GM20431 (cell line): ENCODE data around the gene TM9SF1.

Experiments
- in situ Hi-C: fragments of 300-500 bp; cut with MseI, MboI; formaldehyde crosslinking; loops from one replicate; pipeline ENCODE4 v1.15.0; 2020; ENCODE audit warnings: low sequenced_read_pairs; ENCODE audit not compliant: unreplicated experiment

TM9SF1 gene, protein sequence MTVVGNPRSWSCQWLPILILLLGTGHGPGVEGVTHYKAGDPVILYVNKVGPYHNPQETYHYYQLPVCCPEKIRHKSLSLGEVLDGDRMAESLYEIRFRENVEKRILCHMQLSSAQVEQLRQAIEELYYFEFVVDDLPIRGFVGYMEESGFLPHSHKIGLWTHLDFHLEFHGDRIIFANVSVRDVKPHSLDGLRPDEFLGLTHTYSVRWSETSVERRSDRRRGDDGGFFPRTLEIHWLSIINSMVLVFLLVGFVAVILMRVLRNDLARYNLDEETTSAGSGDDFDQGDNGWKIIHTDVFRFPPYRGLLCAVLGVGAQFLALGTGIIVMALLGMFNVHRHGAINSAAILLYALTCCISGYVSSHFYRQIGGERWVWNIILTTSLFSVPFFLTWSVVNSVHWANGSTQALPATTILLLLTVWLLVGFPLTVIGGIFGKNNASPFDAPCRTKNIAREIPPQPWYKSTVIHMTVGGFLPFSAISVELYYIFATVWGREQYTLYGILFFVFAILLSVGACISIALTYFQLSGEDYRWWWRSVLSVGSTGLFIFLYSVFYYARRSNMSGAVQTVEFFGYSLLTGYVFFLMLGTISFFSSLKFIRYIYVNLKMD

DNA sequence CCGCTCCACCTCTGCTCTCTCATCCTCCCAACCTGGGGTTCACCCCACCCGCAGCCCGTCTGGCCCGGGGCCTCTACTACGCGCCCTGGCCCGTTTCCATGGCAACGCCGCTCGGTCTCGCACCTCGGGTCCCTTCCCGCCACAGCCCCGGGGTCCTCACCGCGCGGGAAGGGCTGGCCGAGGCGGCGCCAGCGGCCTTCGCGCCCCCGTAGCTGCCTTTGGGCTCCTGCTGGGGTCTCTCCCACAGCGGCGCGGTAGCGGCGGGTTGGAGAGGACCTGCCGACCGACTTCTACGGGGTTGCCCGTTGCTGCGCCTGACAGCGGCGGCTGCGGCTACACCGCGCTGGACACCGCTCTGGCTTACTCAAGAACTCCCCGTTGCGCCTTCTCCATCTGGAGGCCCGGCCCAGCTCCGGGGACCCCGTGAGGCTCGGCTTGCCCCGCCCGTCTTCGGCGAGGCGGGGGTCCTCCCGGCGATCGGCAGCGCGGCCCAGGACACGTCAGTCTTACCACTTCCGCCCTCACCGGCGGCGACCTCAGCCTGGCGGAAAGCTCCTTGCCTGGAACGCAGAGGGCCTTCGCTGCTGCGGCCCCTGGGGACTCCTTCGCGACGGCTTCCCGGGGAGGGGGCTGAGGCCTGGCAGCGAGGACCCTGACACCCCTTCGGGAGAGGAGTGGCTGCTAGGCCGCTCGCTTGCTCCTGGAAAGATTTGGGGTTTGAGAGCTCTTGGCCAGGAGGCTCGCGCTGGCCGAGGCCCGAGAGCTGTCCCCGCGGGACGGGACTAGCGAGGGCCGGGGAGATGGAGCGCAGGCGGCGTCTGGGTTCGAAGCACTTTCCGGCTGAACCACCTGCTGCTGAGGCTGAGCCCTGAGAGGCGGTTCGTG lies at the start of gene TM9SF1:
TSS of gene TM9SF1 (minus strand) at position 256 of the 885 bp plus-strand sequence. CDS start 422 bp downstream, outside the sequence.
- in situ Hi-C loops = no loop called here

DNA sequence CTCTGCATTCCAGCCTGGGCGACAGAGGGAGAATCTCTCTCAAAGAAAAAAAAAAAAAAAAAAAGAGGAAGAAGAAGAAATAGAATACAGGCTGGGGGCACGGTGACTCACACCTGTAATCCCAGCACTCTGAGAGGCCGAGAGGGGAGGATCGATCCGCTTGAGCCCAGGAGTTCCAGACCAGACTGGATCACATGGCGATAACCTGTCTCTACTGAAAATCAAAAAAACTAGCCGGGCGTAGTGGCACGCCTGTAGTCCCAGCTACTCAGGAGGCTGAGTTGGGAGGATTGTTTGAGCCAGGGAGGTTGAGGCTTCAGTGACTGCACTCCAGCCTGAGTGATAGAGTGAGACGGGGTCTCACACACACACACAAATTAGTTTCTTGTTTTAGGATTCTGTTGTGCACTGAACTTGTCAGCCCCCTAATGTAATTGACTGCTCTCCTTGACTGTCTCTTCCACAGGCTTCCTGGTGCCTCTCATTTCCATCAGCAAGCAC lies 48.1 kb upstream of the TM9SF1 start:
- in situ Hi-C loops = no loop called here

DNA sequence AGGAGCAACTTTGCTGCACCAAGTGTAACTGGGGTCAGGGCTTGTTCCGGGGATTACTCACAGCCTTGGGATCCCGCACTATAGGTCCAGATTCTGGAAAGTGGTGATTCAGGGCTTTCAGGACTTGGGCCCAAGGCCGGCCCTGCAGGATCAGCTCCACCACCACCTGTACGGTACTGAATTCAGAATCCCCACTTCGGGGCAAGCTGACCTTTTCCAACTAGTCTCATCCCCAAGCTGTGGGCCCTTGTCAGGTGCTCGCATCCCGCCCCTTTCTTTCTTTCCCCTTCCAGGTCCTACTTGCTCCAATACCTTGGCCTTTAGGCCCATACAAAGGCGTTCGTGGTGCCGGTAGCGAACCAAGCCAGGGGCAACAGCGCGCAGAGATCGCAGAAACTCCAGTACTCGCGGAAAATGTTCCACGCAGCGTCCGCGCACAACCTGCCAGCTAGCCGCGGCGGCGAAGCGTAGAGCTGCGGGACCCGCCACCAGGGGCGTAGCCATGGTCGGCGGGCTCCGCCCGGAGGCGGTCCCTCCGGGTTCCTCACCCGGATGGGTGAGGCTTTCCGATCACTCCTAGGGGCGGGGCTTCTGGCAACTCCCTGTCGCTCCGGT lies 46.7 kb upstream of the TM9SF1 start:
- in situ Hi-C loops = no loop called here

DNA sequence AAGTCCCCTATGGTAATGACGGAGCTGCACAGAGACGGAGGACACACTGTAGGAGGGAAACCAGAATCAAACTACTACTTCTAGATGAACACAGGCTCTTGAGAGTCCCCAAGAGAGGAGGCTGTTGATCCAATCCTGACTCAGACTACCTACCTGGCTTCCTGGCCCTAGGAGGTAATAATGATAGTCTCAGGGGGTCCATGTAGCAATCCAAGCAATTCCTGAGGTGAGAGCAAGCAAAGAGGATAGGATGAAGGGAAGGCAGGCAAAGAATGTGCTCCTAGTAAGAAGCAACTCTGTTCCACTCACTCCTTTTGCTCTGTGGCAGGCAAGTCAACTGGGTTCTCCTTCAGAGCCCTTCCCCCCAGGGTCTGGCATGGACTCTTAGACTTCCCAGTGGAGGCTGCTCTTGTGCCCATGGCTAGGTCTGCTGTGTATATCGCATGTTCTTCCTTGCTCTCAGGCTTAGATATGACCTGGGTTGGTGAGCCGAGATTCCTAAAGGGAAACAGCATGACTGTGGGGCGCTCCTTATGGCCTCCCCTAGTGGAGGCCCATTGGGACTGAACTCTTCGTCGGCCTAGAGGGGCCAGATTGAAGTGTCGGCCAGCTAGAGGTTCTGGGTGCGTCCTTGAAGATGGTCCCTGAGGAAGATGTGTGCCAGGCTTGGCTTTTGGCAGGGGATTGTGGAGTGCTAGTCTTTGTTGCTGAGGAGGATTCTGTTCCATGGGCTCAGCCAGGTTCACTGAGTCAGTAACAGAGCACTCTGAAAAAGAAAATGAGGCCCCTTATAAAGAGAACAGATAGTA lies 45.1 kb upstream of the TM9SF1 start:
- in situ Hi-C loops = no loop called here

DNA sequence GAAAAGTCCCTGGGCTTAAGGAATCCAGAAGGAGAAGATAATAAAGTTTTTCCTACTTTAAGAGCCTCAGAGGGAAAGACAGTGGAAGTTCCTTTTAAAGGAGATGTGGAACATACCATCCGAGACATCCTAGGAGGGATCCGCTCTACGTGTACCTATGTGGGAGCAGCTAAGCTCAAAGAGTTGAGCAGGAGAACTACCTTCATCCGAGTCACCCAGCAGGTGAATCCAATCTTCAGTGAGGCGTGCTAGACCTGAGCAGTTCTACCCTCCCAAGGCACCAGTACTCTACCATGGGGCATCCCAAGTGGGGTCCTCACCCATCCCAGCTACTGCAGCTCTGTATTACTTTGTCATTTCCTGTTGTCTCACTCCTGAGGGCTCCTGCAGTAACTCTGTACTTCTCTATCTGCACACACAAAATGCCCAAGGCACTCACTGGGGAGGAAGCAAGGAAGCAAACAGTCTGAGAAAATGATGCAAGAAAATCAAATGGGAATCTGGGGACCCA lies 43.3 kb upstream of the TM9SF1 start:
- in situ Hi-C loops = no loop called here

DNA sequence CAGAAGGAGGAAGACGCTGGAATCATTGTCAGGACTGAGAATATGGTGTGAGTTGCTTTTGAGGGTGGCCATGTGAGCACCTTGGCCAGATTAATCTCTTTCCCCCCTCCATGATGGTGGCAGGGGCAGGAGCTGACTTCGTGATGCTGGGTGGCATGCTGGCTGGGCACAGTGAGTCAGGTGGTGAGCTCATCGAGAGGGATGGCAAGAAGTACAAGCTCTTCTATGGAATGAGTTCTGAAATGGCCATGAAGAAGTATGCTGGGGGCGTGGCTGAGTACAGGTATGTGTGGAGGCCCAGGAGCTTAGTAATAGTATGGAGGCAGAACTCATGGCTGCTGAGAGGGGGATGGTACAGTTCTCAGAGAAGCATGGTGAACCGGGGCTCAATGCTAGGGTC lies 42.9 kb upstream of the TM9SF1 start:
- in situ Hi-C loops = no loop called here

DNA sequence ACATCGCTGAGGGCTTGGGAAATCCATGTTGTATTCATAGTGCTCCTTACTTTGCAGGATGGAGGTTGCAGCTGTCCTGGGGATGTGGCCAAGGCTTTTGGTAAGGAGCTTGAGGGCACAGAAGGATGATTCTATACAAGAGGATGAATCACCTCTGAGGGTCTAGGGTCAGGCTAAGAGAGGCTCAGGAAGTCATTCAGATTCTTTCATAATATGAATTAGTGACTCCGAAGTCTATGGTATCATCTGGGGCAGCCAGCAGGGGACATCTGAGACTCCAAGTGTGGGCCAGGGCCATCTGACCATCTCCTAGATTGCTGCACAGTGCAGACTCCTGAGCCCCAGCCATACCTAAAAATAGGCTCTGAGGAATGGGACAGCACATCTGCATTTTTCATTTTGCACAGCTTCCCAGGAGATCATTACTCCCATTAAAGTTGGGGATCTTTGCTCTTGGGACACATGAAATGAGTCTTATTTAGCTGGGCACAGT lies 42.3 kb upstream of the TM9SF1 start:
- in situ Hi-C loops = no loop called here

DNA sequence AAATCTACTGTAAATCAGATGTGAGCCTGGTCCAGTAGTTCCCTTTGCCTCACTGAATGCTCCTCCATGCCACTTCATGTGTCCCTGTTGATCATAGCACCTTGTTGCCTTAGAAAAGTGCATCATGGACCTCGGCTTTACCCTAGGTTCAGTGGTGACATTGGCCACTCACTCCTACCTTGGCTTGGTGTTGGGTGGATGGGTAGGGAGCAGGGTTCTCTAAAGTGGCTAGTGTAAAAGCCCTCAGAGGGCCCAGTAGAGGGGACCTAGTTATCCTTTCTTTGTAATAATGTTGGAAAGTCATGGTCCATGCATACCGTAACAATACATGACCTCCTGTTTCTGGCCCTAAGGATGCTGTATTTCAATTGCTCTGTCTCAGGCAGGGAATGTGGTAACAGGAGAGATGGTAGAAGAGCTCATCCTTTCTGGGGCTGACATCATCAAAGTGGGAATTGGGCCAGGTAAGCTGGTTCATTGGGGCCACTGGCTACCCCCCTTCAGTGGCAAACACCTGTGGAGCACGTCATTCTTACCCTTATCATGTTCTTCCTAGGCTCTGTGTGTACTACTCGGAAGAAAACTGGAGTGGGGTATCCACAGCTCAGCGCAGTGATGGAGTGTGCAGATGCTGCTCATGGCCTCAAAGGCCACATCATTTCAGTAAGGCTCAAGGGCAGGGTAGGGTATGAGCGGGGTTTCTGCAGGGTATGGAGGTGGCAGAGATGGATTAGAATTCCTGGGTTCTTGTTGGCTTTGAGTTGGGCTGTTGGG lies 41.6 kb upstream of the TM9SF1 start:
- in situ Hi-C loops = no loop called here

DNA sequence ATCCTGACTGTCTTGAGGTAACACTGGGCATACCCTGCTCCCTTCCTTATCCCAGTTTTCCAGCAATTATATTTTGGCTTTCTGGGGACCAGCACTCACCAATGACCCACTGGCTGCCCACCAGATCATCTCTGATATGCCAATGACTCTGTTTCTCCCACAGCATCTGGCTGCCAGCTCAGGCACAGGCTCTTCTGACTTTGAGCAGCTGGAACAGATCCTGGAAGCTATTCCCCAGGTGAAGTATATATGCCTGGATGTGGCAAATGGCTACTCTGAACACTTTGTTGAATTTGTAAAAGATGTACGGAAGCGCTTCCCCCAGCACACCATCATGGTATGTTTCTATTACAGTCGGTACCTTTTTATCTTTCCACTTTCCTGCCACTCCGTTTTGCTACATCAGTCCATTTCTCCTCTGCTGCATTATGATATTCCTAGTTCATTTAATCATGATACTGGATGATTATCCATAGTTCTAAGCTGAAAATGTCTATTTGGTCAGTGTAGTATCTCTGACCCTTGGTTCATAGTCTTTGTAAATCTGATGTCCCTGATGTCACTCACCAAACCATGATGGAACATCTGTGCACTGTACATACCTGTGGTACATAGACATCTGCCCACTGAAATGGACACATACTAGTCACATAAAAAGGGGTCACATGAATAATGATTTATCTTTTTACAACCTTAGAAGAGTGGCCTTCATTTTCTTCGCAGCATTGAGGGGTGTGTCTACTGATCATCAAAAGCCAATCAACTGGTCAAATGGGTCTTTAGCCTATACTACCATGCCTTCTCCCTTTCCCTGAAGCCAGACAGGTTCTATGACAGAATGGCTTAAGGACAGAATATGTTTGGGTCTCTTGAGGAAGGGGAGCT lies 40.8 kb upstream of the TM9SF1 start:
- in situ Hi-C loops = no loop called here

DNA sequence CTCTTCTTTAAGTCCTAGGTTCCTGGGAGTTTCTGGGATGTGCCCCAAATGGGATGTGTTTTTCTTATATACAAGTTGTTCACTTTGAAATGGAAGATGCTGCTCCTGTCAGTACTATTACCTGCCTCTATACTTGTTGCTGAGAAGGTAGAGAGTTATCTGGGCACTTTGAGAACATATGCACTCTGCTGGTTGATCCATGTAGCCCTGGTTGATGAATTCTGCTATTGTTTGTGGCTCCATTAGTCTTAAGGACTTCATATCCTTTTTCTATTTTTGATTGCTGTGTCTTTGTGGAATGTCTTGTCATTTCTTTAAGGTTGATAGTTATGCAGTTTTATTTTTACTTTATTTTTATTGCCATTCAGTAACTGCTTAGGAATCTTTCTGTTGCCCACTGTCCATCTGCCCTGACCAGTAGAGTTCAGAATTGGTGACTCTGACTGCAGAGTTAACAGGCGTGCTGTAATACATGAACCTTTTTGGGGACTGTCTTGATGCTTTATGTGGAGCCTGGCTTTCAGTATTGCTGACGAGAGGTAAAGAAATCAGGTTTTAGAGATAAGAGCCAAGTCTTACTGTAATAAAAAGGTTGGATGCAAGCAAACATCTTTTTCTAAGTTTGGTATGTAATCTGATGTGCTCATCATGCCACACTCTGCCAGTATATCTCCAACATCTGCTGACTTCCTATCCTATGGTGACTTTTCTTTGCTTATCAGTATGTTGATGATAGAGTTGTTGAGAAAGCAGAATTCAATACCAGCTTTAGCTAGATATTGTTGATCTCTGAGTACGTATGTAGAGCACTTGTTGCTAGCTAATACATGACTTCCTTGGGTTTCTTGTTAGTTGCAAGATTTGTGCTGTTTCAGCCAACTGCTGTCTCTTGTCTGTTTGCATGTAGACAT lies 39.1 kb upstream of the TM9SF1 start:
- in situ Hi-C loops = no loop called here

DNA sequence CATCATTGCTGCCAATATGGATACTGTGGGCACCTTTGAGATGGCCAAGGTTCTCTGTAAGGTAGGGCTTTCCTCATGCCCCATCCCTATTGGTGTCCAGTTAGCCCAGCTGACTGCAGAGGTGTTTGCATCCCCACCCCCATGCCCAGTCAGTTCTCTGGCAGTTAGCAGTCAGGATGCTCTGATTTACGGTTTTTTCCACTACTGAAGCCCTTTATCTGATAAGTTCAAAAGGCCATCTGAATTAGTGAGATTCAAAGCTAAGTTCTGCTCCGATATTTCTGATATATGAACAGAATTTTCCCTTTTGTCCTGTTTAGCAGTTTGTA lies 38.3 kb upstream of the TM9SF1 start:
- in situ Hi-C loops = no loop called here

DNA sequence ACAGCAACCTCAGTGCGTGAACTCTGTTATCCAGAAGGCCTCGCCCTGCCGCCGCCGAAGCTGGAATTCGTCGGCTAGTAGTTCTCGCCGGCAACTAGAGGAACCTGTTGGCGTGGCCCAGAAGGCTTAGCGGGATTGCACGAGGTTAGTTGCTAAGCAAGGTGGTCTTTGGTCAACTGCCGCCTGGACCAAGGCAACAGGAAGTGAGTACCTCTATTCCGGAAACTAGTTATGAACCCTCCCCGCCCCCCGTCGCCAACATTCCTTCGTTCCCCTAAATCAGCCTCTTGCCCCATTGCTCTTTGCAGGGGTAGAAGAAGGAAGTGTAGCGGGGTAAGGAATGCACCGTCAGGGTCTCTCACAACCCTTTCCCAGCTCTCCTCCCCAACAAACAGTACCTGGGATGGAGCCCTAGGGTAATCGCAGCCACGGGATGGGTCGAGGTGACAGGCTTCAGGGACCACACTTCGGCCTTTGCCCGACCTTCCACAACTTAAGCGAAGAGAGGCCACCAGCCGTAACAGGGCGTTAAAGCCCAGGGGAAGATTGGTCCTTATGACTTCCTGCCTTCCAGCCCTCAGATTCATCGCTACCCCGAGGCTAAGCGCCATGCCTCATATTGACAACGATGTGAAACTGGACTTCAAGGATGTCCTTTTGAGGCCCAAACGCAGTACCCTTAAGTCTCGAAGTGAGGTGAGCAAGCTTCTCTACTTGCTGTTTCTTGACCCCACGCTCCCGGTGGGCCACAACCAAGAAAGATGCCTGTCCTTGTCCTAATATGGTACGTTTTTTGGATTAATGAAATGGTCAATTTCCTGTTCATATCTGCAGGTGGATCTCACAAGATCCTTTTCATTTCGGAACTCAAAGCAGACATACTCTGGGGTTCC lies 37.6 kb upstream of the TM9SF1 start, which contains the start of gene GMPR2:
TSS of gene GMPR2 (plus strand) at position 285 of the 893 bp plus-strand sequence. CDS start at position 610, 325 bp downstream.
- in situ Hi-C loops = no loop called here

DNA sequence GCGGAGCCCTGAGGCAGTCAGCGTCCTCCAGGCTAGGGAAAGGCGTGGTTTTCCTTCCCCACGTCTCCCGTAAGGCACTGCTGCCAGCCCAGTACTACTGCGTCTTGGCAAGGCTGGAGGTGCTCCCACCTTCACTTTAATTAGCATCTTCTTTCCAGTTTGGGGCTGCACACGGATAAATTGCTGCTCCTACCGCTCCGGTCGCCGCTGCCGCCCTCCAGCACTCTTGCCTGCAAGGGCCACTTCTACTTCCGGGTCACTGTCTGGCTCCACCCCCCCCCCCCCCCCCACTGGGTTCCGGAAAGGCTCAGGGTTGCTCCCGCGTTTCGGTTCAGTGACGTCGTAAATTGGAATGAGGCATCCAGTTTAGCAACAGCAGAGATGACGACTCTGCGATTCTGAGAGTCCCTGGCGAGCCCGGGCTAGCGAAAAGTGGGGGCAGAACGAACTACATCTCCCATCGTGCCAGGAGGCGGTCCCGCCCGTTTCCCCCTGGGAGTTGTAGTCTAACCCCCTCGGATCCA lies 36.9 kb upstream of the TM9SF1 start, which contains the start of gene NEDD8:
TSS of gene NEDD8 (minus strand) at position 247 of the 524 bp plus-strand sequence. CDS start at position 147, 100 bp downstream.
- in situ Hi-C loops = no loop called here

DNA sequence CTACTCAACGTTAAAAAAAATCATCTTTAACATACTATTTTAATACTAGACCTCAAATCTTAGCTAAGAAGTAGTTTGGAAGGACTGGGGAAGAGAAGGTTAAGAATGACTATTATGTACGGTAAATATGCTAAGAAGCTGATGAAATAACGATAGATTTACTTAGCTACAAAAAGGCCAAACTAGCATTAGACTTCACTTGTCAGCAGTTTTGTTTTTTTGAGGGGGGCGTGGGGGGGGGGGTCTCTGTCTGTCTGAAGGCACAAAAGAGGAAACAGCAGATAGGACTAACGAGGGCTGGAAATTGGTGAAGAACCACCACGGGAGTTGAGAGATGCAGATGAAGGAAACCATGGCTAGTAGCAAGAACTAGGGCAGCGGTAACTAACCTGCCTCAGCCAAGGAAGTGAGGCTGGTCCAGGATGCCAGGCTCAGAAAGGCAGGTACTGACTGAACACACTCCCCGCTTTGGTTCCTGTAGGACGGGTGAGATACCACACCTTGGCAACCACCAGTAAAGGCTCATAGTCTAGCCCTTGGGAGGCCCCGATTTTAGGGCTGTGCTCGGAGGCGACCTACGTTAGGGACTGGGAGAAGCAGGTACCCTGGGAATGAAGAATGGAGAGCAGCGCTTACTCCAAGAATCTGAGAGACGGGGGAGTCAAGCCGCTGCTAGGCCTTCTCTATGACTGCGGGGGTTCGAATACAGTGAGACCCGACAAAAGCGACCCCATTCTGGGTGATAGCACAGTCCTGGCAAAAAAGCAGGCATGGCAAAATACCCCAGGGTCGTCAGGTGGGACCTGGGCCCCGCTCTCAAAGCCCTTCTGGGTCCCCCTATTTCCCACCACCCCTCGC lies 36.3 kb upstream of the TM9SF1 start:
- in situ Hi-C loops = no loop called here
